Measurements from ENCODE around the gene CFAP210.
A peak's percentile ranks its signal among the peaks of the same experiment; 100 is the strongest.
"Not testable (repeated sequence)": the region's sequence is repeated elsewhere in the genome, so short reads cannot be mapped to it uniquely, and the experiment has no call there.

Gene CFAP210

DNA sequence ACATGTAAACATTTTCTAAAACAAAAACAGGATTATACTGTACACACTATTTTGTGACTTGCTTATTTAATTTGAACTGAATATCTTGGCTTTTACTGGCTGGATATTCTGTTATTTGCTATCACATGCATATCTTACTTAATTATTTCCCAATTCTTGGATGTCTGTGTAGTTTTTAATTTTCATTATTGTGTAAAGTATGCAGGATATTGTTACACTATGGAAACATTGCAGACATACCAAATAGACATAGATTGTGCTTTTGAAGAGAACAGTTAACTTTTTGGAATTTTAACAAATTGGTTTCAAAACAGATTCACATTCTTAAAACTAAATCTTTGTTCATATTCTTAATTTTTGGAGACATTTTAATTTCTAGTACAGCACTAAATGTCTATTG is 2.2 kb upstream of the CFAP210 start:
- Histone ChIP-seq H3K4me3 (ENCODE audit: low read depth in 1 of 2, low read length in 2 of 2) (no peak overlapping the region), H3K27me3 (ENCODE audit: control insufficient read depth in 1 of 2, insufficient read depth in 2 of 2, low read length in 2 of 2) (peaks cover 0 to under 1% of the 10 kb centered on the region in 2 donors), H3K36me3 (ENCODE audit: control insufficient read depth in 1 of 2, insufficient read depth in 2 of 2, low read length in 2 of 2) (peaks cover 0 to 6% of the 10 kb centered on the region in 2 donors), H3K9ac (ENCODE audit: low read depth in 1 of 2, low read length in 2 of 2) (no peak overlapping the region), H3K4me1 (ENCODE audit: control insufficient read depth in 1 of 2, insufficient read depth in 2 of 2, low read length in 2 of 2) (peaks cover 4 to 10% of the 10 kb centered on the region in 2 donors), H3K27ac (ENCODE audit: low read depth, low read length) (no peak overlapping the region), H3K9me3 (ENCODE audit: control insufficient read depth in 1 of 2, low read length in 2 of 2) (no peaks in the 10 kb centered on the region)

GRCh38 chr2:169694894-169695260 is 672 bp upstream of the CFAP210 start:
- Histone ChIP-seq H3K36me3 (ENCODE audit: control insufficient read depth in 1 of 2, insufficient read depth in 2 of 2, low read length in 2 of 2) (peaks cover 0 to 6% of the 10 kb centered on the region in 2 donors), H3K27ac (ENCODE audit: low read depth, low read length) (peak overlapping the region; percentile 76), H3K4me3 (ENCODE audit: low read depth in 1 of 2, low read length in 2 of 2) (peak overlapping the region; percentile 82 to 85), H3K9ac (ENCODE audit: low read depth in 1 of 2, low read length in 2 of 2) (peak overlapping the region; percentile 81 to 85), H3K27me3 (ENCODE audit: control insufficient read depth in 1 of 2, insufficient read depth in 2 of 2, low read length in 2 of 2) (peaks cover 0 to 3% of the 10 kb centered on the region in 2 donors), H3K9me3 (ENCODE audit: control insufficient read depth in 1 of 2, low read length in 2 of 2) (no peaks in the 10 kb centered on the region), H3K4me1 (ENCODE audit: control insufficient read depth in 1 of 2, insufficient read depth in 2 of 2, low read length in 2 of 2) (peaks cover 4 to 10% of the 10 kb centered on the region in 2 donors)

DNA sequence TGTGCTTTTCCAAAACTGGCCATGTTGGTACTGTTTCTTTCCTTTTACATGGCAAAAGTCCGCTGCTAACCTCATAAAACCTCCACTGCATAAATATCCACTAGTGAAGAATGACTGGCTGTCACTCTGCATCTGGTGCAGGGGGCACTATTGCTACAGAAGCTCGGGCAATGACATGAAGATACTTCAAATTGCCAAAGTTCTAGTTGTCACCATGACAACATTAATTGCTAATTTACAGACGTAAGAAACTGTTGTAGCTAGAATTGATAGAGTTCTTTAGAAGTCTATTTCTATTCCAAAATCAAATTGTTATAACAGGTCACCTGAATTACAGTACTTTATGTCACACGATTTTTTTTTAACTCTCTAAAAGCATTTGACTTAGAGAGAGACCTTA is 845 bp downstream of the CFAP210 start:
- no peaks in the 10 kb centered on the region for H3K36me3 ChIP-seq (ENCODE audit: control insufficient read depth in 1 of 2, insufficient read depth in 2 of 2, low read length in 2 of 2)
- peaks cover 0 to 3% of the 10 kb centered on the region in 2 donors for H3K27me3 ChIP-seq (ENCODE audit: control insufficient read depth in 1 of 2, insufficient read depth in 2 of 2, low read length in 2 of 2)
- no peak overlapping the region for H3K27ac ChIP-seq (ENCODE audit: low read depth, low read length)
- no peaks in the 10 kb centered on the region for H3K9me3 ChIP-seq (ENCODE audit: control insufficient read depth in 1 of 2, low read length in 2 of 2)
- peaks cover 4 to 10% of the 10 kb centered on the region in 2 donors for H3K4me1 ChIP-seq (ENCODE audit: control insufficient read depth in 1 of 2, insufficient read depth in 2 of 2, low read length in 2 of 2)
- H3K4me3 ChIP-seq (ENCODE audit: low read depth in 1 of 2, low read length in 2 of 2), result peak overlapping the region; percentile 25 to 85
- peak overlapping the region in 1 of 2 donors; percentile 85 for H3K9ac ChIP-seq (ENCODE audit: low read depth in 1 of 2, low read length in 2 of 2)

- no peaks in the 10 kb centered on the region for H3K9me3 ChIP-seq (ENCODE audit: control insufficient read depth in 1 of 2, low read length in 2 of 2)
- no peak overlapping the region for H3K27ac ChIP-seq (ENCODE audit: low read depth, low read length)
- peaks cover 0 to 3% of the 10 kb centered on the region in 2 donors for H3K27me3 ChIP-seq (ENCODE audit: control insufficient read depth in 1 of 2, insufficient read depth in 2 of 2, low read length in 2 of 2)
- H3K36me3 ChIP-seq (ENCODE audit: control insufficient read depth in 1 of 2, insufficient read depth in 2 of 2, low read length in 2 of 2), result no peaks in the 10 kb centered on the region
- peaks cover 4 to 10% of the 10 kb centered on the region in 2 donors for H3K4me1 ChIP-seq (ENCODE audit: control insufficient read depth in 1 of 2, insufficient read depth in 2 of 2, low read length in 2 of 2)
- H3K9ac ChIP-seq (ENCODE audit: low read depth in 1 of 2, low read length in 2 of 2), result no peak overlapping the region
- no peak overlapping the region for H3K4me3 ChIP-seq (ENCODE audit: low read depth in 1 of 2, low read length in 2 of 2)
These were observed 1.5 kb downstream of the CFAP210 start for GRCh38 chr2:169692718-169693117.

DNA sequence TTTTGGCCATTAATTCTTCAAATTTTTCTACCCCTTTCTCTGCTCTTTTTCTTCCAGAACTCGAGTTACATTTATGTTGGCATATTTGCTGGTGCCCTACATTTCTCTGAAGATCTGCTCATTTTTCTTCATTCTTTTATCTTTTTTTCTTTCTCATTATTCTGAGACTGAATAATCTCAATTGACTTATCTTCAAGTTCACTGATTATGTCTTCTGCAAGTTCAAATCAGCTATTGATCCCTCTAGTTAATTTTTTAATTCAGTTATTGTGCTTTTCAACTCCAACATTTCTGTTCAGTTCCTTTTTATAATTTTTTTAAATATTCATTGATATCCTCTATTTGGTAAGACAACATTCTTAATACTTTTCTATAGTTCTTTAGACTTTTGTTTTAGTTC is 3.2 kb downstream of the CFAP210 start:
- Histone ChIP-seq H3K27ac (ENCODE audit: low read depth, low read length) (no peak overlapping the region), H3K9ac (ENCODE audit: low read depth in 1 of 2, low read length in 2 of 2) (no peak overlapping the region), H3K4me1 (ENCODE audit: control insufficient read depth in 1 of 2, insufficient read depth in 2 of 2, low read length in 2 of 2) (peaks cover 4 to 10% of the 10 kb centered on the region in 2 donors), H3K4me3 (ENCODE audit: low read depth in 1 of 2, low read length in 2 of 2) (no peak overlapping the region), H3K9me3 (ENCODE audit: control insufficient read depth in 1 of 2, low read length in 2 of 2) (no peaks in the 10 kb centered on the region), H3K36me3 (ENCODE audit: control insufficient read depth in 1 of 2, insufficient read depth in 2 of 2, low read length in 2 of 2) (no peaks in the 10 kb centered on the region), H3K27me3 (ENCODE audit: control insufficient read depth in 1 of 2, insufficient read depth in 2 of 2, low read length in 2 of 2) (peaks cover 0 to 3% of the 10 kb centered on the region in 2 donors)

DNA sequence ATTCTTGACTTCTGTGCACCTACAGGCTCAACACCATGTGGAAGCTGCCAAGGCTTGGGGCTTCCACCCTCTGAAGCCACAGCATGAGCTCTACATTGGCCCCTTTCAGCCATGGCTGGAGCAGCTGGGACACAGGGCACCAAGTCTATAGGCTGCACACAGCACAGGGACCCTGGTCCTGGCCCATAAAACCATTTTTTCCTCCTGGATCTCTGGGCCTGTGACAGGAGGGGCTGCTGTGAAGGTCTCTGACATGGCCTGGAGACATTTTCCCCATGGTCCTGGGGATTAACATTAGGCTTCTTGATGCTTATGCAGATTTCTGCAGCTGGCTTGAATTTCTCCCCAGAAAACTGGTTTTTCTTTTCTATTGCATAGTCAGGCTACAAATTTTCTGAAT is 6.3 kb downstream of the CFAP210 start:
- H3K9me3 ChIP-seq (ENCODE audit: control insufficient read depth in 1 of 2, low read length in 2 of 2); H3K9ac ChIP-seq (ENCODE audit: low read depth in 1 of 2, low read length in 2 of 2); H3K4me1 ChIP-seq (ENCODE audit: control insufficient read depth in 1 of 2, insufficient read depth in 2 of 2, low read length in 2 of 2); H3K4me3 ChIP-seq (ENCODE audit: low read depth in 1 of 2, low read length in 2 of 2); H3K36me3 ChIP-seq (ENCODE audit: control insufficient read depth in 1 of 2, insufficient read depth in 2 of 2, low read length in 2 of 2); H3K27me3 ChIP-seq (ENCODE audit: control insufficient read depth in 1 of 2, insufficient read depth in 2 of 2, low read length in 2 of 2); H3K27ac ChIP-seq (ENCODE audit: low read depth, low read length): not testable (repeated sequence)

GRCh38 chr2:169686825-169687224 is 7.4 kb downstream of the CFAP210 start:
- H3K9ac ChIP-seq (ENCODE audit: low read depth in 1 of 2, low read length in 2 of 2); H3K9me3 ChIP-seq (ENCODE audit: control insufficient read depth in 1 of 2, low read length in 2 of 2); H3K27me3 ChIP-seq (ENCODE audit: control insufficient read depth in 1 of 2, insufficient read depth in 2 of 2, low read length in 2 of 2); H3K36me3 ChIP-seq (ENCODE audit: control insufficient read depth in 1 of 2, insufficient read depth in 2 of 2, low read length in 2 of 2); H3K4me3 ChIP-seq (ENCODE audit: low read depth in 1 of 2, low read length in 2 of 2); H3K4me1 ChIP-seq (ENCODE audit: control insufficient read depth in 1 of 2, insufficient read depth in 2 of 2, low read length in 2 of 2); H3K27ac ChIP-seq (ENCODE audit: low read depth, low read length): not testable (repeated sequence)

- H3K9ac ChIP-seq (ENCODE audit: low read depth in 1 of 2, low read length in 2 of 2); H3K9me3 ChIP-seq (ENCODE audit: control insufficient read depth in 1 of 2, low read length in 2 of 2); H3K27ac ChIP-seq (ENCODE audit: low read depth, low read length); H3K4me3 ChIP-seq (ENCODE audit: low read depth in 1 of 2, low read length in 2 of 2); H3K36me3 ChIP-seq (ENCODE audit: control insufficient read depth in 1 of 2, insufficient read depth in 2 of 2, low read length in 2 of 2); H3K27me3 ChIP-seq (ENCODE audit: control insufficient read depth in 1 of 2, insufficient read depth in 2 of 2, low read length in 2 of 2); H3K4me1 ChIP-seq (ENCODE audit: control insufficient read depth in 1 of 2, insufficient read depth in 2 of 2, low read length in 2 of 2): not testable (repeated sequence)
These were observed 9.5 kb downstream of the CFAP210 start for GRCh38 chr2:169684712-169685111.

- Histone ChIP-seq H3K9me3 (ENCODE audit: control insufficient read depth in 1 of 2, low read length in 2 of 2) (no peaks in the 10 kb centered on the region), H3K9ac (ENCODE audit: low read depth in 1 of 2, low read length in 2 of 2) (no peak overlapping the region), H3K4me3 (ENCODE audit: low read depth in 1 of 2, low read length in 2 of 2) (no peak overlapping the region), H3K4me1 (ENCODE audit: control insufficient read depth in 1 of 2, insufficient read depth in 2 of 2, low read length in 2 of 2) (no peaks in the 10 kb centered on the region), H3K27ac (ENCODE audit: low read depth, low read length) (no peak overlapping the region), H3K36me3 (ENCODE audit: control insufficient read depth in 1 of 2, insufficient read depth in 2 of 2, low read length in 2 of 2) (no peaks in the 10 kb centered on the region), H3K27me3 (ENCODE audit: control insufficient read depth in 1 of 2, insufficient read depth in 2 of 2, low read length in 2 of 2) (no peaks in the 10 kb centered on the region)
These were observed 10.1 kb downstream of the CFAP210 start for GRCh38 chr2:169684135-169684565.

DNA sequence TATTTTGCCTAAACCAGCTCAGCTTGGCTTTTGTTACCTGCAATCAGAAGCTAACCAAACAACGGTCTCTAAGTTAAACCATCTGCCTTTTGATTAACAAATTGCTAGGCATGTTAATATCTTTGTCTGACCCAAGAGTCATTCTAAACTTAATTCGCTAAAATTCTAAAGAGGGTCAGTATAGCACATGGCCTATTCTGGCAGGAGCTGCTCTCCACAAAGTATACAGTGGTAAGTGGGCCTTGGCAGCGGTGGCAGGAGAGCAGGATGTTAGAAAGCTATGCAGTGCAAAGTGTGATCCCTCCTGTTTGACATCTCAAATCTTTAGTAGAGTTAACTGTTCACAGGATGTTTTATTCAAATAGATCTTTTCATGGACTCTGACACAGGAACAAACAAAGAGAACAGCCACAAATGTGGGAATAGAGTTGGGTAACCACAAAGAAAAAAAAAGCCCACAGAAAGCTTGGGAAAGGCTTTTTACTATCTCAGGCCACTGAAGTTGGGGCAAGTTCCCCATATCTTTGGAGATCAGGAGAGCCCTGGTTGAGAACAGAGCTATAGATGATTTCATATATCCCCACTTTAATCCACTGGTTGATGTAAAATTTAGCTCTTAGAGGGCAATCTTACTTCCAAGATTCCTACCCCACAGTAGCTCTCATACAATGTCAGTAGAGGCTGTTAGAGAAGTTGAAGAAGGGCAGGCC is 10.6 kb downstream of the CFAP210 start:
- H3K9me3 ChIP-seq (ENCODE audit: control insufficient read depth in 1 of 2, low read length in 2 of 2), result no peaks in the 10 kb centered on the region
- no peak overlapping the region for H3K27ac ChIP-seq (ENCODE audit: low read depth, low read length)

More for the DNA sequence above, 10.6 kb downstream of the CFAP210 start:
- Histone ChIP-seq H3K36me3 (ENCODE audit: control insufficient read depth in 1 of 2, insufficient read depth in 2 of 2, low read length in 2 of 2) (no peaks in the 10 kb centered on the region), H3K4me1 (ENCODE audit: control insufficient read depth in 1 of 2, insufficient read depth in 2 of 2, low read length in 2 of 2) (no peaks in the 10 kb centered on the region), H3K4me3 (ENCODE audit: low read depth in 1 of 2, low read length in 2 of 2) (no peak overlapping the region), H3K27me3 (ENCODE audit: control insufficient read depth in 1 of 2, insufficient read depth in 2 of 2, low read length in 2 of 2) (no peaks in the 10 kb centered on the region), H3K9ac (ENCODE audit: low read depth in 1 of 2, low read length in 2 of 2) (no peak overlapping the region)
